OCI-LY3 (cell line): ENCODE results near the gene RPS3.

Source experiments
- H2AFZ ChIP-seq: fragments of 200-600, 300-600 bp; shearing (Covaris generic); 2 replicates; pipeline ENCODE4 v1.6.0; 2014; ENCODE audit warnings: antibody characterized with exemption, low read depth, low read length
- H3K27ac ChIP-seq: fragments of 200-600, 300-600 bp; sonication (generic); 2 replicates; pipeline ENCODE4 v1.5.1; 2014; ENCODE audit warnings: mild to moderate bottlenecking, low read length, moderate library complexity, mixed read lengths
- H3K27me3 ChIP-seq: fragments of 200-600, 300-600 bp; sonication (generic); 2 replicates; pipeline ENCODE4 v1.6.1; 2014; ENCODE audit warnings: low read depth, low read length, mixed read lengths
- H3K36me3 ChIP-seq: fragments of 200-600, 300-600 bp; sonication (generic); replicated peaks from 2 replicates; pipeline ENCODE3; 2014; ENCODE audit warnings: low read depth, low read length, mixed read lengths
- H3K4me1 ChIP-seq: fragments of 300-600, 200-600 bp; sonication (generic); 2 replicates; pipeline ENCODE4 v1.6.1; 2014; ENCODE audit warnings: low read length, mixed read lengths
- H3K4me2 ChIP-seq: fragments of 200-600, 300-600 bp; sonication (generic); 2 replicates; pipeline ENCODE4 v1.6.1; 2014; ENCODE audit warnings: low read length, mixed read lengths
- H3K4me3 ChIP-seq: fragments of 300-600, 200-600 bp; sonication (generic); 2 replicates; pipeline ENCODE4 v1.5.1; 2014; ENCODE audit warnings: antibody characterized with exemption, mild to moderate bottlenecking, low read length, moderate library complexity
- H3K79me2 ChIP-seq: fragments of 300-600, 200-600 bp; shearing (Covaris generic); 2 replicates; pipeline ENCODE4 v1.6.1; 2014; ENCODE audit warnings: mild to moderate bottlenecking, low read length, mixed read lengths
- H3K9ac ChIP-seq: fragments of 300-600, 200-600 bp; shearing (Covaris generic); 2 replicates; pipeline ENCODE4 v1.6.0; 2014; ENCODE audit warnings: mild to moderate bottlenecking, low read length, moderate library complexity
- H3K9me3 ChIP-seq: fragments of 200-600, 300-600 bp; shearing (Covaris generic); 2 replicates; pipeline ENCODE4 v1.6.1; 2014; ENCODE audit warnings: low read length, mixed read lengths; ENCODE audit not compliant: insufficient read depth
- H4K20me1 ChIP-seq: fragments of 200-600, 300-600 bp; sonication (generic); 2 replicates; pipeline ENCODE4 v1.6.1; 2016; ENCODE audit warnings: low read length, mixed read lengths; ENCODE audit not compliant: insufficient read depth
- EZH2phosphoT487 ChIP-seq: fragments of 200-600 bp; shearing (Covaris generic); IDR thresholded peaks from 2 replicates; pipeline ENCODE4 v1.6.1; 2018; ENCODE audit warnings: antibody characterized with exemption, mixed run types, low read depth
- TF ChIP-seq, protein P1 (sequence below): fragments of 200-600, 300-600 bp; sonication (generic); IDR thresholded peaks from 2 replicates; pipeline ENCODE4 v1.5.1; 2014; ENCODE audit warnings: antibody characterized with exemption, low read length, low read depth

RPS3 gene

DNA sequence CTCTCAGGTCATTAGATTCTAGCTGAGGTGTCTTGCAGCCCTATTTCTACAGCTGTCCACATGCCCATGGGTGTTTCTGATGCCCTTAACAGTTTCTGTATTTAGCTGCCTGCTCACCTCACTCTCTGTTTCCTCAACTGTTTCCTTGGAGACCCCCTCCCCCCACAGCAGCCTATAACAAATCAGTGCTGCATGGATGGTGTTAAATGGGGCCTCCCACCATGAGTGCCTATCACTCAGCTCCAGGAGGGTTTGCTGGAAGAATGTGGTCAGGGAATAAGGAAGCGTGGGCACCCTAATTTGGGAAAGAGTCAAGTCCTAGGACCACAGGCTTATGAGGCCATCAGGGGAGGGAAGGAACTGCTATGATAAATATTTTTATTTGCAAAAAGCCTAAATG lies 25.1 kb downstream of the RPS3 start:
- H3K27me3 ChIP-seq: no peaks in the 10 kb centered on the region
- no peak overlapping the region for H3K9ac ChIP-seq
- H3K4me1 ChIP-seq: 0 out of 2 replicates have a peak, but pooled peaks cover 4% of the 10 kb centered on the region
- no peak overlapping the region for H3K27ac ChIP-seq
- no peaks in the 10 kb centered on the region for H3K9me3 ChIP-seq
- no peaks in the 10 kb centered on the region for H3K36me3 ChIP-seq
- H3K4me3 ChIP-seq: no peak overlapping the region
- no peak overlapping the region for H3K4me2 ChIP-seq
- no peak overlapping the region for H2AFZ ChIP-seq
- no peak for TF ChIP-seq EZH2phosphoT487
- TF ChIP-seq, protein P1, sequence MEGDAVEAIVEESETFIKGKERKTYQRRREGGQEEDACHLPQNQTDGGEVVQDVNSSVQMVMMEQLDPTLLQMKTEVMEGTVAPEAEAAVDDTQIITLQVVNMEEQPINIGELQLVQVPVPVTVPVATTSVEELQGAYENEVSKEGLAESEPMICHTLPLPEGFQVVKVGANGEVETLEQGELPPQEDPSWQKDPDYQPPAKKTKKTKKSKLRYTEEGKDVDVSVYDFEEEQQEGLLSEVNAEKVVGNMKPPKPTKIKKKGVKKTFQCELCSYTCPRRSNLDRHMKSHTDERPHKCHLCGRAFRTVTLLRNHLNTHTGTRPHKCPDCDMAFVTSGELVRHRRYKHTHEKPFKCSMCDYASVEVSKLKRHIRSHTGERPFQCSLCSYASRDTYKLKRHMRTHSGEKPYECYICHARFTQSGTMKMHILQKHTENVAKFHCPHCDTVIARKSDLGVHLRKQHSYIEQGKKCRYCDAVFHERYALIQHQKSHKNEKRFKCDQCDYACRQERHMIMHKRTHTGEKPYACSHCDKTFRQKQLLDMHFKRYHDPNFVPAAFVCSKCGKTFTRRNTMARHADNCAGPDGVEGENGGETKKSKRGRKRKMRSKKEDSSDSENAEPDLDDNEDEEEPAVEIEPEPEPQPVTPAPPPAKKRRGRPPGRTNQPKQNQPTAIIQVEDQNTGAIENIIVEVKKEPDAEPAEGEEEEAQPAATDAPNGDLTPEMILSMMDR: no peak
- no peaks in the 10 kb centered on the region for H4K20me1 ChIP-seq
- no peaks in the 10 kb centered on the region for H3K79me2 ChIP-seq

DNA sequence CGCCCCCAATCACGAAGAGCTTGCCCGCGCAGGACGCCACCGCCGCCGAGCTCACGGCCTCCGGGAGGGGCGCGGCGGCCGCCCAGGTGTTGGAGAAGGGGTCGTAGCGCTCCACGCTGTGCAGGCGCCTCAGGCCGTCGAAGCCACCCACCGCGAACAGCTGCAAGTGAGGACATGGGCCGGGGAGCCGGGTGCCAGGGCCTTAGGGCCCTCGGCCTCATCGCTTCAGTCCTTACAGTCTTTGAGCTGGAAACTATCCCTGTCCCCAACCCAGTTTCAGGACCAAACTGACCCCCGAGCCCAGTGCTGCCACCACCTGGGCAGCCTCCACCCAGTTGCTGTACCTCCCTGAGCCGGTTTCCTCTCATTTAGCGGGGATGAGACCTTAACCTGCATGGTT lies 26.1 kb downstream of the RPS3 start:
- H3K79me2 ChIP-seq: no peaks in the 10 kb centered on the region
- no peak overlapping the region for H3K9ac ChIP-seq
- no peak for TF ChIP-seq EZH2phosphoT487
- TF ChIP-seq, protein P1: peak; percentile 48
- no peak overlapping the region for H2AFZ ChIP-seq
- no peak overlapping the region for H3K4me3 ChIP-seq
- H4K20me1 ChIP-seq: no peaks in the 10 kb centered on the region
- H3K27me3 ChIP-seq: no peaks in the 10 kb centered on the region
- H3K27ac ChIP-seq: no peak overlapping the region
- 0 out of 2 replicates have a peak, but pooled peaks cover 4% of the 10 kb centered on the region for H3K4me1 ChIP-seq
- H3K9me3 ChIP-seq: no peaks in the 10 kb centered on the region
- H3K4me2 ChIP-seq: no peak overlapping the region
- no peaks in the 10 kb centered on the region for H3K36me3 ChIP-seq

DNA sequence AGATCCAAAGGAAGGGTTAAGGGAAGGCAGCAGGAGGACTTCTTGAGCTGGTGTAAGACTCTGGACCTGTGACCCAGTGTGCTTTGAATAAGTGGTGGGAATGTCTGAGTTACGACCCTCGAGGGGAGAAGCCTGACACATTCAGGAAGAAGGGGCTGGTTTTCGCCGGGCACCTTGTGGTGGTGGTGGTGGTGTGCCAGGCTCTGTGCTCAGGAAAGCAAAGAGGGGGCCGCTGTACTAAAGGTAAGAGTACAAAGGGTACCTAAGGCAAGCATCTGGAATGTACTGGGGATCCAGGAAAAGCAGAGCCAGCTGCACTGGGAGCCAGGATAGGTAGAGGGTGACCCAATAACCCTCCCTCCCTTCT lies 27.4 kb downstream of the RPS3 start:
- Histone ChIP-seq H3K27me3 (peaks cover 6% of the 10 kb centered on the region; the same call in 1 of the 2 replicates), H3K79me2 (no peaks in the 10 kb centered on the region), H3K9ac (no peak overlapping the region), H3K9me3 (no peaks in the 10 kb centered on the region), H2AFZ (no peak overlapping the region), H4K20me1 (no peaks in the 10 kb centered on the region), H3K4me3 (no peak overlapping the region), H3K36me3 (no peaks in the 10 kb centered on the region), H3K4me2 (no peak overlapping the region), H3K27ac (no peak overlapping the region), H3K4me1 (0 out of 2 replicates have a peak, but pooled peaks cover 4% of the 10 kb centered on the region)
- no peak for TF ChIP-seq EZH2phosphoT487
- TF ChIP-seq, protein P1: no peak

DNA sequence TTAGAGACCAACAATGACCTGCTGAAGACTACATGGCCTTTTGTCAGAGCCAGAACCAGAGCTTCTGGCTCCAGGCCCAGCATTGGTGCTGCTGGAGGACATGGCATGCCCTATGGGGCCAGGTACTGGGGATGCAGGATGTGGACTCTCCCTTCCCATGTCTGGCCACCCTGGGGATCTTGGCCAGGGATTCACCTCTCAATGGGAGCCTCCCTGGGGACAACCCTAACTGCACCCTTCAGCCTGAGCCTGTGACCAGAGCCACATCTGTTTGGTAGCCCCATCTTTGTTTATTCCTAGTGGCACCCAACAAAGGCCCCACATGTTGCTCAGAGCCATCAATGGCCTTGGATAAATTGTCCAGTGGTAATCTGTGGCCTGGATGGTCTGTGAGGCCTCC lies 27.9 kb downstream of the RPS3 start:
- Histone ChIP-seq H4K20me1 (no peaks in the 10 kb centered on the region), H3K9me3 (no peaks in the 10 kb centered on the region), H3K79me2 (no peaks in the 10 kb centered on the region), H3K4me1 (0 out of 2 replicates have a peak, but pooled peaks cover 4% of the 10 kb centered on the region), H3K27me3 (peaks cover 11% of the 10 kb centered on the region), H3K36me3 (no peaks in the 10 kb centered on the region), H3K9ac (no peak overlapping the region), H2AFZ (no peak overlapping the region), H3K4me3 (no peak overlapping the region), H3K4me2 (no peak overlapping the region), H3K27ac (no peak overlapping the region)
- TF ChIP-seq, protein P1: no peak
- TF ChIP-seq EZH2phosphoT487: no peak
